ENCODE data around the gene WDR62.
A peak's percentile ranks its signal among the peaks of the same experiment; 100 is the strongest.

The WDR62 gene

GRCh38 chr19:36114721-36115452 is 60.2 kb downstream of the WDR62 start, which contains the start of gene POLR2I (continued):
- TF ChIP-seq ZBTB11 (tag by site-specific recombination; conservative IDR thresholded peaks at IDR 0.05; ENCODE audit: low read depth) (no peak; the same call in 1 of the 2 replicates), ZNF366 (tag by site-specific recombination; conservative IDR thresholded peaks at IDR 0.05) (0 out of 2 replicates have a peak, but pooled peaks have one; percentile 62), ZNF76 (tag by site-specific recombination; IDR thresholded peaks at IDR 0.05; ENCODE audit: borderline replicate concordance, low read depth) (peak; percentile 93), SCRT1 (tag by site-specific recombination; IDR thresholded peaks at IDR 0.05; ENCODE audit: borderline replicate concordance) (peak; percentile 100)

DNA sequence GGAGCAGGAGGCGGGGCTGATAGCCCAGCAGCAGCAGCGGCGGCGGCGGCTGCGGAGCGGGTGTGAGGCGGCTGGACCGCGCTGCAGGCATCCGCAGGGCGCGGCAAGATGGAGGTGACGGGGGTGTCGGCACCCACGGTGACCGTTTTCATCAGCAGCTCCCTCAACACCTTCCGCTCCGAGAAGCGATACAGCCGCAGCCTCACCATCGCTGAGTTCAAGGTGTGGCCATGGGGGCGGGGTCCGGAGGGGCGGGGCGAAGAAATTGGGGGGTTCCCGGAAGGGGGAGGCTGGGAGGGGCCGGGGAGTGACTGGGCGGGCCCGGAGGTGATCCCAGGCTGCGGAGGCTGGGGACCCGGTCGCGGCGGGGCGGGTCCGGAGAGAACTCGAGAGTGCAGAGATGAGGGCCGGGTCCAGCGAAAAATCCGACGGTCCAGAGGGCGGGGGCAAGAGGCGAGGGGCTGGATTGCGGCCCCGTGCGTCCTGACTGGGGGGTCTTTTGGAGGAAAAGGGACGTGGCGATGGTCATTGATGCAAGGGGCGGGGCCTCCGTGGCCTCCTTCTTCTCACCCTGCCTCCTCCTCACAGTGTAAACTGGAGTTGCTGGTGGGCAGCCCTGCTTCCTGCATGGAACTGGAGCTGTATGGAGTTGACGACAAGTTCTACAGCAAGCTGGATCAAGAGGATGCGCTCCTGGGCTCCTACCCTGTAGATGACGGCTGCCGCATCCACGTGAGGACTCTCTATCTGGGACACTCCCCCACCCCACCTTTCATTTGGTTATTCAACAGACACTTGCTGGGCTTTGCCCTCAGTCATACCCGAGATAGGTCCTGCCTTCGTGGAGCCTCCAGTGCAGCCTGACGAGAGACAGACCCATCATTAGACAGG is 61.0 kb downstream of the WDR62 start, which contains the start of gene TBCB:
Gene TBCB (plus strand): TSS at position 16 of the 891 bp plus-strand sequence. CDS start 93 bp downstream, at position 109.
- peaks cover 35% of the 10 kb centered on the region for H3K4me1 ChIP-seq (ENCODE audit: control insufficient read depth, insufficient read depth, low read length)
- peaks cover 60 to 65% of the 10 kb centered on the region in 2 experiments for H3K36me3 ChIP-seq (ENCODE audit: control insufficient read depth in 2 of 2, insufficient read depth in 1 of 2, low read length in 2 of 2)
- peak within 1 kb of the TSS; percentile 58 for H3K4me3 ChIP-seq (ENCODE audit: low read depth, low read length)
- H3K9me3 ChIP-seq (ENCODE audit: control insufficient read depth, insufficient read depth, low read depth, low read length) = no peaks in the 10 kb centered on the region
- ChIA-PET CTCF (interaction anchor here (0.6 to 5.1 kb wide), 9 partner anchors 11 to 1600 kb away, joined by 3 to 49 read pairs (median 4); partner anchors contain the start of genes ALKBH6 and THAP8), POLR2A (interaction anchor here (0.5 to 4.5 kb wide), 45 partner anchors 9 to 962 kb away, joined by 3 to 96 read pairs (median 4); partner anchors contain the start of genes ALKBH6, CAPNS1, COX6B1 and LIN37)
- H3K27ac ChIP-seq (ENCODE audit: extremely low read depth, low read depth, low read length) = peak within 1 kb of the TSS; percentile 92
- TF ChIP-seq, protein P1, sequence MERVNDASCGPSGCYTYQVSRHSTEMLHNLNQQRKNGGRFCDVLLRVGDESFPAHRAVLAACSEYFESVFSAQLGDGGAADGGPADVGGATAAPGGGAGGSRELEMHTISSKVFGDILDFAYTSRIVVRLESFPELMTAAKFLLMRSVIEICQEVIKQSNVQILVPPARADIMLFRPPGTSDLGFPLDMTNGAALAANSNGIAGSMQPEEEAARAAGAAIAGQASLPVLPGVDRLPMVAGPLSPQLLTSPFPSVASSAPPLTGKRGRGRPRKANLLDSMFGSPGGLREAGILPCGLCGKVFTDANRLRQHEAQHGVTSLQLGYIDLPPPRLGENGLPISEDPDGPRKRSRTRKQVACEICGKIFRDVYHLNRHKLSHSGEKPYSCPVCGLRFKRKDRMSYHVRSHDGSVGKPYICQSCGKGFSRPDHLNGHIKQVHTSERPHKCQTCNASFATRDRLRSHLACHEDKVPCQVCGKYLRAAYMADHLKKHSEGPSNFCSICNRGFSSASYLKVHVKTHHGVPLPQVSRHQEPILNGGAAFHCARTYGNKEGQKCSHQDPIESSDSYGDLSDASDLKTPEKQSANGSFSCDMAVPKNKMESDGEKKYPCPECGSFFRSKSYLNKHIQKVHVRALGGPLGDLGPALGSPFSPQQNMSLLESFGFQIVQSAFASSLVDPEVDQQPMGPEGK (tag by site-specific recombination; IDR thresholded peaks at IDR 0.05) = peak; percentile 97
- TF ChIP-seq SP3 (tag by site-specific recombination; IDR thresholded peaks at IDR 0.05) (peak; percentile 97), ZBTB20 (tag by site-specific recombination; IDR thresholded peaks at IDR 0.05) (peak; percentile 84; the same call in 1 of the 2 replicates), ZNF623 (tag by site-specific recombination; IDR thresholded peaks at IDR 0.05) (peak; percentile 27; the same call in 1 of the 2 replicates), WT1 (tag by site-specific recombination; IDR thresholded peaks at IDR 0.05) (peak; percentile 86), GLIS2 (tag by site-specific recombination; IDR thresholded peaks at IDR 0.05) (peak; percentile 91), SP7 (tag by site-specific recombination; IDR thresholded peaks at IDR 0.05) (peak; percentile 53), ZNF23 (tag by site-specific recombination; IDR thresholded peaks at IDR 0.05; ENCODE audit: borderline replicate concordance) (no peak), SCRT2 (tag by site-specific recombination; IDR thresholded peaks at IDR 0.05) (peak; percentile 81), ZSCAN30 (tag by site-specific recombination; IDR thresholded peaks at IDR 0.05) (peak; percentile 88), ZNF335 (tag by site-specific recombination; conservative IDR thresholded peaks at IDR 0.05) (peak; percentile 90), ZNF600 (tag by site-specific recombination; IDR thresholded peaks at IDR 0.05) (no peak), ZNF658 (tag by site-specific recombination; IDR thresholded peaks at IDR 0.05) (no peak), ZBTB8A (tag by site-specific recombination; IDR thresholded peaks at IDR 0.05) (peak; percentile 98), KLF1 (tag by site-specific recombination; IDR thresholded peaks at IDR 0.05) (peak; percentile 96), ZEB2 (tag by site-specific recombination; IDR thresholded peaks at IDR 0.05) (peak; percentile 68), PRDM10 (tag by site-specific recombination; IDR thresholded peaks at IDR 0.05) (peak; percentile 79)
- TF ChIP-seq, protein P2, sequence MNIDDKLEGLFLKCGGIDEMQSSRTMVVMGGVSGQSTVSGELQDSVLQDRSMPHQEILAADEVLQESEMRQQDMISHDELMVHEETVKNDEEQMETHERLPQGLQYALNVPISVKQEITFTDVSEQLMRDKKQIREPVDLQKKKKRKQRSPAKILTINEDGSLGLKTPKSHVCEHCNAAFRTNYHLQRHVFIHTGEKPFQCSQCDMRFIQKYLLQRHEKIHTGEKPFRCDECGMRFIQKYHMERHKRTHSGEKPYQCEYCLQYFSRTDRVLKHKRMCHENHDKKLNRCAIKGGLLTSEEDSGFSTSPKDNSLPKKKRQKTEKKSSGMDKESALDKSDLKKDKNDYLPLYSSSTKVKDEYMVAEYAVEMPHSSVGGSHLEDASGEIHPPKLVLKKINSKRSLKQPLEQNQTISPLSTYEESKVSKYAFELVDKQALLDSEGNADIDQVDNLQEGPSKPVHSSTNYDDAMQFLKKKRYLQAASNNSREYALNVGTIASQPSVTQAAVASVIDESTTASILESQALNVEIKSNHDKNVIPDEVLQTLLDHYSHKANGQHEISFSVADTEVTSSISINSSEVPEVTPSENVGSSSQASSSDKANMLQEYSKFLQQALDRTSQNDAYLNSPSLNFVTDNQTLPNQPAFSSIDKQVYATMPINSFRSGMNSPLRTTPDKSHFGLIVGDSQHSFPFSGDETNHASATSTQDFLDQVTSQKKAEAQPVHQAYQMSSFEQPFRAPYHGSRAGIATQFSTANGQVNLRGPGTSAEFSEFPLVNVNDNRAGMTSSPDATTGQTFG (tag by site-specific recombination; IDR thresholded peaks at IDR 0.05; ENCODE audit: borderline replicate concordance) = no peak

Measured in HEK293 (cell line).